GM12878 (cell line): ENCODE results near the gene MNAT1. TPM values are rescaled to one million over a fixed set of nuclear protein-coding genes. Genes with fewer than 3 reads are reported as not detected.

ENCODE experiments used
- ATAC-seq: fragments of 200-7000 bp; cut with Tn5 transposase; 3 replicates; pipeline ENCODE4 v1.9.1; 2020; ENCODE audit warnings: mild to moderate bottlenecking, moderate library complexity
- BruUV-seq: library from RNA; stranded (reverse); fragments of 400-500 nt; replicated peaks from 2 replicates; lab custom pipeline; 2021; lab: Mats Ljungman, UMichigan
- CTCF ChIA-PET: fragments of 300-600 bp; sonication (Branson Sonifier 250); formaldehyde crosslinking; extraction: SDS; loops from one replicate; lab custom pipeline; 2021; ENCODE audit warnings: inconsistent platforms; lab: Yijun Ruan, JAX
- POLR2A ChIA-PET: fragments of 350-600 bp; formaldehyde crosslinking; extraction: SDS; loops from one replicate; lab custom pipeline; 2021; ENCODE audit warnings: inconsistent platforms; lab: Charles Lee
- RAD21 ChIA-PET: fragments of 300-600 bp; sonication (Branson Sonifier 250); formaldehyde crosslinking; loops from one replicate; lab custom pipeline; 2023; ENCODE audit warnings: antibody characterized with exemption; ENCODE audit not compliant: unreplicated experiment; lab: Charles Lee
- SMC1A ChIA-PET: fragments of 300-600 bp; sonication (Branson Sonifier 250); formaldehyde crosslinking; loops from one replicate; lab custom pipeline; 2023; ENCODE audit not compliant: unreplicated experiment, uncharacterized antibody; lab: Charles Lee
- DNase-seq: peaks from one replicate; pipeline ENCODE4 v3.0.0-alpha.2; 2011; ENCODE audit warnings: low read depth, low spot score
- FAIRE-seq: peaks from 3 replicates; lab custom pipeline; 2011; peaks lifted over from hg19 to GRCh38; lab: Jason Lieb, UNC
- H2AFZ ChIP-seq: 2 replicates; pipeline ENCODE4 v1.6.0; 2011; ENCODE audit warnings: low read depth, low read length, control low read depth; ENCODE audit not compliant: control insufficient read depth
- H3K27ac ChIP-seq: 2 replicates; pipeline ENCODE4 v1.5.1; 2011; ENCODE audit warnings: control low read depth; ENCODE audit not compliant: control insufficient read depth, insufficient read depth
- H3K27me3 ChIP-seq, 2 experiments: replicated peaks in 1 of 2; 2 replicates each; pipeline versions ENCODE4 v1.6.0 to v1.6.1; 2011; ENCODE audit warnings: low read length in 1 of 2; ENCODE audit not compliant: control insufficient read depth in 2 of 2, insufficient read depth in 2 of 2
- H3K36me3 ChIP-seq, 2 experiments: 2 replicates each; pipeline ENCODE4 v1.5.1; 2011; ENCODE audit warnings: low read length in 1 of 2; ENCODE audit not compliant: control insufficient read depth in 2 of 2, insufficient read depth in 2 of 2
- H3K4me1 ChIP-seq: 2 replicates; pipeline ENCODE4 v1.6.1; 2011; ENCODE audit warnings: mild to moderate bottlenecking, low read length, moderate library complexity, mixed read lengths; ENCODE audit not compliant: control insufficient read depth, insufficient read depth
- H3K4me2 ChIP-seq: 2 replicates; pipeline ENCODE4 v1.6.0; 2011; ENCODE audit warnings: control low read depth; ENCODE audit not compliant: control insufficient read depth, insufficient read depth
- H3K4me3 ChIP-seq: fragments of 200-600 bp; sonication (generic); 2 replicates; pipeline ENCODE4 v1.5.1; 2016
- H3K79me2 ChIP-seq: 2 replicates; pipeline ENCODE4 v1.6.0; 2011; ENCODE audit warnings: low read length; ENCODE audit not compliant: control insufficient read depth, insufficient read depth
- H3K9ac ChIP-seq: 2 replicates; pipeline ENCODE4 v1.8.0; 2011; ENCODE audit warnings: low read length, control low read depth, mixed read lengths; ENCODE audit not compliant: control insufficient read depth, insufficient read depth
- H3K9me3 ChIP-seq: replicated peaks from 3 replicates; pipeline ENCODE4 v1.5.1; 2011; ENCODE audit warnings: mild to moderate bottlenecking, low read length; ENCODE audit not compliant: control insufficient read depth, insufficient read depth
- H4K20me1 ChIP-seq: 2 replicates; pipeline ENCODE4 v1.6.0; 2011; ENCODE audit not compliant: control insufficient read depth, insufficient read depth
- CEBPB ChIP-seq, 2 experiments: fragments of 150-350 bp in 1 of 2; IDR thresholded peaks; 2 replicates each; pipeline ENCODE4 v1.6.1; 2012 to 2014; ENCODE audit warnings: low read depth in 2 of 2, low read length in 2 of 2, borderline replicate concordance in 1 of 2, inconsistent platforms in 1 of 2
- EP300 ChIP-seq, 2 experiments: fragments of 150-350 bp in 1 of 2; IDR thresholded peaks; 2 replicates each; pipeline ENCODE4 v1.6.1; 2011 to 2012; ENCODE audit warnings: low read depth in 2 of 2, low read length in 2 of 2, borderline replicate concordance in 1 of 2, improper control_type of control experiment in 1 of 2, inconsistent platforms in 1 of 2; ENCODE audit not compliant: control insufficient read depth in 1 of 2
- IKZF2 ChIP-seq, 2 experiments: fragments of 450-650 bp; IDR thresholded peaks; 2 replicates each; pipeline ENCODE4 v1.6.1; 2017; ENCODE audit warnings: mild to moderate bottlenecking in 2 of 2, moderate library complexity in 2 of 2
- NFIC ChIP-seq: IDR thresholded peaks from 2 replicates; pipeline ENCODE4 v1.6.1; 2012; ENCODE audit warnings: low read depth, mild to moderate bottlenecking, inconsistent platforms, low read length, moderate library complexity
- NKRF ChIP-seq: fragments of 450-650 bp; conservative IDR thresholded peaks from 2 replicates; pipeline ENCODE4 v1.6.1; 2017; ENCODE audit warnings: mild to moderate bottlenecking, moderate library complexity
- PAX8 ChIP-seq: fragments of 450-650 bp; IDR thresholded peaks from 2 replicates; pipeline ENCODE4 v1.6.1; 2017; ENCODE audit warnings: mild to moderate bottlenecking, moderate library complexity
- RBBP5 ChIP-seq: fragments of 200-600 bp; sonication (generic); conservative IDR thresholded peaks from 2 replicates; pipeline ENCODE4 v1.6.1; 2016
- SMAD1 ChIP-seq: fragments of 450-650 bp; IDR thresholded peaks from 2 replicates; pipeline ENCODE4 v1.6.1; 2018; ENCODE audit warnings: mild to moderate bottlenecking, low read depth; ENCODE audit not compliant: partially characterized antibody
- SMAD5 ChIP-seq: IDR thresholded peaks from 2 replicates; pipeline ENCODE4 v1.6.1; 2016; ENCODE audit warnings: antibody characterized with exemption, low read depth
- SUPT20H ChIP-seq: IDR thresholded peaks from 2 replicates; pipeline ENCODE4 v1.6.1; 2011; ENCODE audit warnings: low read depth, mild to moderate bottlenecking, low read length, moderate library complexity, borderline replicate concordance; ENCODE audit not compliant: control insufficient read depth
- TARDBP ChIP-seq: IDR thresholded peaks from 2 replicates; pipeline ENCODE4 v1.6.1; 2016; ENCODE audit warnings: borderline replicate concordance
- USF2 ChIP-seq: IDR thresholded peaks from 2 replicates; pipeline ENCODE4 v1.6.1; 2011; ENCODE audit warnings: low read depth, low read length, improper control_type of control experiment, borderline replicate concordance
- ZBED1 ChIP-seq: IDR thresholded peaks from 2 replicates; pipeline ENCODE4 v1.6.1; 2016; ENCODE audit warnings: borderline replicate concordance
- ZNF384 ChIP-seq: IDR thresholded peaks from 2 replicates; pipeline ENCODE4 v1.6.1; 2012; ENCODE audit warnings: low read depth, mild to moderate bottlenecking, low read length, improper control_type of control experiment, borderline replicate concordance
- WGBS: methylation state at CpG from one replicate; pipeline ENCODE4 v1.1.6; 2016; ENCODE audit warnings: low lambda C conversion rate; ENCODE audit not compliant: insufficient replicate concordance, insufficient coverage; ENCODE audit errors: missing lambda C conversion rate; 5-methylcytosine and 5-hydroxymethylcytosine counted together
- in situ Hi-C: fragments of 300-500 bp; cut with MboI; formaldehyde crosslinking; loops from 9 replicates; pipeline ENCODE4 v1.14.3; 2018; ENCODE audit warnings: mixed read lengths
- intact Hi-C: fragments of 100-400 bp; cut with micrococcal nuclease; formaldehyde crosslinking; loops from one replicate; pipeline ENCODE4 v1.14.2; 2022; ENCODE audit not compliant: unreplicated experiment
- polyA plus RNA-seq, 11 experiments: library from polyadenylated mRNA; depleted of rRNA in 4 of 11; unstranded in 6 of 11; stranded (reverse) in 5 of 11; fragments of >200 nt; fragmentation: Nextera tagmentation in 4 of 11; fragmentation: Illumina TruSeq in 1 of 11; extraction: Ambion mirVana in 4 of 11; extraction: Trizol in 1 of 11; gene quantifications; 1 replicate in 1 of 11; 2 replicates in 10 of 11; pipeline versions ENCODE4 v1.2.1 to v1.2.3, GENCODE V29; 2011 to 2016; ENCODE audit warnings: inconsistent platforms in 2 of 11, missing spikeins in 2 of 11, low read depth in 1 of 11
- total RNA-seq, 4 experiments: library from RNA; depleted of rRNA in 3 of 4; stranded (reverse); fragments of >200 nt in 3 of 4; fragmentation: Illumina TruSeq in 1 of 4; extraction: Trizol in 1 of 4; gene quantifications; 2 replicates each; pipeline versions ENCODE4 v1.2.1 to v1.2.3, GENCODE V29; 2013 to 2021
- TF ChIP-seq, protein P1 (sequence below): fragments of 450-650 bp; IDR thresholded peaks from 2 replicates; pipeline ENCODE4 v1.6.1; 2017; ENCODE audit warnings: mild to moderate bottlenecking

MNAT1 gene
- total and polyA plus RNA-seq, 10 of the 15 experiments (the other 5 are each of a cell fraction or from before 2014, with no cell fraction given): 26.5 to 67.4 (median 40.8) TPM

DNA sequence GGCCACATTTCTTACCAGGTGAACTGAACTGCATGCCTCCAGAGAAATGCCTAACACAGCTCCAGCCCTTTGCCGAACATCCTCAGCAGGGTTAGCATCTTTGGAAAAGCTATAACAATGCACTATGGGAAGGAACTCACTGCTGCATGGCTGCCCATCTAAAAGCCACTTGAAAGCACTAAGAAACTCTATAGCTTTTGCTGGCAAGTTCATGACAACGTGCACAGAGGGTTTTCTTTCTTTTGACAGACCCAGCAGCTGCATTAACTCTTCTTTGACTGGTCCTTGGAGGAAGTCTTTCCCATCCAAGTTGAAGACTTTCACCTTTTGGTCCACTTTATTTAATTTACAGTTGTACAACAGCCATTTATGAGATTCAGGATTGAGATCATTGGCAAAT, 241.0 kb downstream of the MNAT1 start:
- H3K4me3 ChIP-seq: no peak overlapping the region
- no peaks in the 10 kb centered on the region for H3K9me3 ChIP-seq
- WGBS: 74% methylated on average over 2 of the region's 2 CpGs
- H3K9ac ChIP-seq: no peak overlapping the region
- TF ChIP-seq NFIC (no peak), ZBED1 (no peak), USF2 (no peak), RBBP5 (no peak), EP300 (IDR thresholded peaks at IDR 0.05; ENCODE audit: borderline replicate concordance in 1 of 2, control insufficient read depth in 1 of 2, low read depth in 2 of 2, low read length in 2 of 2) (no peak), PAX8 (no peak), SMAD1 (no peak), IKZF2 (IDR thresholded peaks at IDR 0.05) (no peak), ZNF384 (no peak), NKRF (no peak), TARDBP (no peak), CEBPB (IDR thresholded peaks at IDR 0.05; ENCODE audit: borderline replicate concordance in 1 of 2, low read depth in 2 of 2, low read length in 2 of 2) (no peak), SUPT20H (no peak), SMAD5 (no peak)
- TF ChIP-seq, protein P1, sequence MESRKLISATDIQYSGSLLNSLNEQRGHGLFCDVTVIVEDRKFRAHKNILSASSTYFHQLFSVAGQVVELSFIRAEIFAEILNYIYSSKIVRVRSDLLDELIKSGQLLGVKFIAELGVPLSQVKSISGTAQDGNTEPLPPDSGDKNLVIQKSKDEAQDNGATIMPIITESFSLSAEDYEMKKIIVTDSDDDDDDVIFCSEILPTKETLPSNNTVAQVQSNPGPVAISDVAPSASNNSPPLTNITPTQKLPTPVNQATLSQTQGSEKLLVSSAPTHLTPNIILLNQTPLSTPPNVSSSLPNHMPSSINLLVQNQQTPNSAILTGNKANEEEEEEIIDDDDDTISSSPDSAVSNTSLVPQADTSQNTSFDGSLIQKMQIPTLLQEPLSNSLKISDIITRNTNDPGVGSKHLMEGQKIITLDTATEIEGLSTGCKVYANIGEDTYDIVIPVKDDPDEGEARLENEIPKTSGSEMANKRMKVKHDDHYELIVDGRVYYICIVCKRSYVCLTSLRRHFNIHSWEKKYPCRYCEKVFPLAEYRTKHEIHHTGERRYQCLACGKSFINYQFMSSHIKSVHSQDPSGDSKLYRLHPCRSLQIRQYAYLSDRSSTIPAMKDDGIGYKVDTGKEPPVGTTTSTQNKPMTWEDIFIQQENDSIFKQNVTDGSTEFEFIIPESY: no peak
- H3K4me2 ChIP-seq: no peak overlapping the region
- no peak overlapping the region for H3K27ac ChIP-seq
- H4K20me1 ChIP-seq: no peaks in the 10 kb centered on the region
- POLR2A ChIA-PET: no interaction called here
- no peak for FAIRE-seq
- no peak; the same call in 2 of the 3 replicates for ATAC-seq
- no TSS peak for BruUV-seq
- RAD21 ChIA-PET: no interaction called here
- DNase-seq: no peak
- no peaks in the 10 kb centered on the region for H3K27me3 ChIP-seq
- CTCF ChIA-PET: interaction anchor here (0.7 kb wide), 1 partner anchor 123 kb away, joined by 3 read pairs; no protein-coding TSS in a partner anchor
- intact Hi-C loops: no loop called here
- no peak overlapping the region for H2AFZ ChIP-seq
- H3K79me2 ChIP-seq: peaks cover 8% of the 10 kb centered on the region
- H3K36me3 ChIP-seq: peaks cover 0 to 2% of the 10 kb centered on the region in 2 experiments; a peak in 1 of 4 replicates
- no peaks in the 10 kb centered on the region for H3K4me1 ChIP-seq
- SMC1A ChIA-PET: no interaction called here
- in situ Hi-C loops: no loop called here
